ENCODE results near the gene SMIM28.

- TF ChIP-seq POLR2A (IDR thresholded peaks at IDR 0.05) = no peak
- no peak for TF ChIP-seq CTCF (IDR thresholded peaks at IDR 0.05)
- TF ChIP-seq EP300 (IDR thresholded peaks at IDR 0.05) = no peak
- no peak for TF ChIP-seq POLR2AphosphoS5 (IDR thresholded peaks at IDR 0.05)
Observed at GRCh38 chr6:138386897-138387296, 9.2 kb downstream of the SMIM28 start.
